Muscle layer of duodenum (tissue), 2 donors: ENCODE results near the gene SCUBE2.

Source experiments
- H3K27ac ChIP-seq: one replicate; pipeline ENCODE4 v1.7.0; 2013; ENCODE audit warnings: mild to moderate bottlenecking, low read length
- H3K27me3 ChIP-seq: one replicate; pipeline ENCODE4 v1.7.0; 2013; ENCODE audit warnings: low read depth, mild to moderate bottlenecking, control low read depth, low read length
- H3K36me3 ChIP-seq, 2 donors: one replicate each; pipeline ENCODE4 v1.7.0; 2013; ENCODE audit warnings: low read length in 2 of 2, control low read depth in 1 of 2, mild to moderate bottlenecking in 1 of 2; ENCODE audit not compliant: insufficient read depth in 2 of 2, control insufficient read depth in 1 of 2
- H3K4me1 ChIP-seq, 2 donors: one replicate each; pipeline ENCODE4 v1.7.0; 2013; ENCODE audit warnings: low read length in 2 of 2, mild to moderate bottlenecking in 2 of 2, control low read depth in 1 of 2, moderate library complexity in 1 of 2; ENCODE audit not compliant: insufficient read depth in 2 of 2, control insufficient read depth in 1 of 2
- H3K4me3 ChIP-seq, 2 donors: one replicate each; pipeline ENCODE4 v1.7.0; 2013; ENCODE audit warnings: low read length in 2 of 2, low read depth in 1 of 2, mild to moderate bottlenecking in 1 of 2
- H3K9me3 ChIP-seq, 2 donors: one replicate each; pipeline ENCODE4 v1.7.0; 2013; ENCODE audit warnings: low read length in 2 of 2, control low read depth in 1 of 2, mild to moderate bottlenecking in 1 of 2; ENCODE audit not compliant: control insufficient read depth in 1 of 2
- donor health status: healthy.

Gene SCUBE2

DNA sequence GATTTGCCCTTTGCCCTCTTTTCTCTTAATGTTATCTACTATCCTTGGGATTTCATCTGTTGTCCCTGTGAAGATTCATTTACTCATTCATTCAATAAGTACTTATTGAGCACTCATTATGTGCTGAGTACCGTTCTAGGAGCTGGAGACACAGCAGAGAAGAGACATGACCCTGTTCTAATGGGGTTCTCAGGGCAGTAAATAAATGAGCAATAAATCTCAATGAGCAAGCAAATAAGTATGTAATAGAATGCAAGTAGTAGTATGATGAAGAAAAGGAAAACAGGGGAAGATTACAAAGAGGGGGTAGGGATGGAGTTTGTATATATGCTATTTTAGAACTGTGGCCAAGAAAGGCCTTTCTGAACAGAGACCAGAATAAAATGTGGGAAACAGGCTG, 53.4 kb downstream of the SCUBE2 start:
- Histone ChIP-seq H3K27me3 (no peaks in the 10 kb centered on the region), H3K36me3 (no peaks in the 10 kb centered on the region), H3K4me1 (peaks cover 3 to 8% of the 10 kb centered on the region in 2 donors), H3K27ac (no peak overlapping the region), H3K9me3 (no peaks in the 10 kb centered on the region), H3K4me3 (no peak overlapping the region)

DNA sequence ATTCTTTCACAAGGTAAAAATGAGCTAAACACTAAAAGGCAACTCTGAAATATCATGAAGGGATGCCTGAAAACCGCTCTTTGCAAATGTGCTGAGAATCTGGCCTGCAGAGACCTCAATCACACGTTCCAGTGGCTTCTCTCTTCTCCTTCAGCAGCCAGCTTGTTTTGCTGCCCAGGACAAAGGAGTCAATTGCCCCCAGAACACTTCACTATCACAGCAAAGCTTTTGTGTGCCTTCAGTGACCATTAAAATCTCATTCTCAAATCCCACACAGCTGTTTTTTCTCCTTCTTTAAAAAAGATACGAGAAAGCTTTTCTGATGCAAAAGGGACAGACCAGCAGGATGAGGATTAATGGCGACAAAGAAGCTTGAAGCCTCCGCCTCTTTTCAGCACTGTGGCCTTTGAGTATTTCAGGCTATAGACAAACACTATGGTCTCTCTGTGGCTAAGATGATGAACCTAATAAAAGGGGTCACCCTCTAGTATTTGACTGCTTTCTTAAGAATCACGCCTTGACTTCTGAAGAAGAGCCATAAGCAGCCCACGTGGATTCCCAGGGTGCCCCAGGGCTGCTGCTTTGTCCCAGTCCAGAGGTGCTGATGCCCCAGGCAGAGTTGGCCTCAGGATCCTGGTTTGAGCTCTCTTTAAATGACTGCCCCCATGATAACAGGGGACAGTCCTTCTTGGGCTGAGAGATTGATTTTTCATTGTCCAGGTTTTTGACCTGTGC, 54.2 kb downstream of the SCUBE2 start:
- Histone ChIP-seq H3K27ac (no peak overlapping the region), H3K4me3 (no peak overlapping the region), H3K27me3 (no peaks in the 10 kb centered on the region), H3K4me1 (peaks cover 1 to 8% of the 10 kb centered on the region in 2 donors), H3K9me3 (no peaks in the 10 kb centered on the region), H3K36me3 (no peaks in the 10 kb centered on the region)

GRCh38 chr11:9030601-9031000, 60.8 kb downstream of the SCUBE2 start:
- Histone ChIP-seq H3K36me3 (no peaks in the 10 kb centered on the region), H3K4me3 (no peak overlapping the region), H3K9me3 (no peaks in the 10 kb centered on the region), H3K27me3 (no peaks in the 10 kb centered on the region), H3K27ac (no peak overlapping the region), H3K4me1 (no peaks in the 10 kb centered on the region)

GRCh38 chr11:9029422-9029821, 62.0 kb downstream of the SCUBE2 start:
- no peaks in the 10 kb centered on the region for H3K36me3 ChIP-seq
- H3K4me3 ChIP-seq = no peak overlapping the region
- H3K4me1 ChIP-seq = no peaks in the 10 kb centered on the region
- H3K27ac ChIP-seq = no peak overlapping the region
- H3K27me3 ChIP-seq = no peaks in the 10 kb centered on the region
- no peaks in the 10 kb centered on the region for H3K9me3 ChIP-seq

DNA sequence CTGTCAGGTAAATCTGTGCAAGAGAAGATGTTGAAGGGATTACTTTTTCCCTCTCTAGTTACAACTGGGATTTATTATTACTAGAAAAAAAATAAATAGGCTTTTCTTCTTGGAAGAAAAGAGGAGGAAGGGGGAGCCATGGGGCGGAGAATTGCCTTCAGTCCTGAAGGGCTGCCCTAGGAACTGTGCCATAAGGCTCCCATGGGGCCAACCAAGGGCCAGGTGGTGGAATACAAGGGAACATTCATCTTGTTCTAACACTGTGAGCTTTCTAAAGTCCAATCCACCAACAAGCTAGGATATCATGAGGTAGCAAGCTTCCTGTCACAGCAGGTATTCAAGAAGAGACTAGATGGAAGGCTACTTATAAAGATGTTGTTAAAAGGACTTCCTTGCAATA, 62.8 kb downstream of the SCUBE2 start:
- Histone ChIP-seq H3K27me3 (no peaks in the 10 kb centered on the region), H3K27ac (no peak overlapping the region), H3K9me3 (no peaks in the 10 kb centered on the region), H3K4me1 (no peaks in the 10 kb centered on the region), H3K4me3 (no peak overlapping the region), H3K36me3 (no peaks in the 10 kb centered on the region)

- peaks cover 0 to 7% of the 10 kb centered on the region in 2 donors for H3K4me1 ChIP-seq
- no peaks in the 10 kb centered on the region for H3K27me3 ChIP-seq
- H3K9me3 ChIP-seq = no peaks in the 10 kb centered on the region
- H3K36me3 ChIP-seq = no peaks in the 10 kb centered on the region
- no peak overlapping the region for H3K27ac ChIP-seq
- no peak overlapping the region for H3K4me3 ChIP-seq
Observed at GRCh38 chr11:9025101-9025850, 66.1 kb downstream of the SCUBE2 start.

- Histone ChIP-seq H3K4me1 (peaks cover 0 to 7% of the 10 kb centered on the region in 2 donors), H3K36me3 (no peaks in the 10 kb centered on the region), H3K4me3 (no peak overlapping the region), H3K27ac (no peak overlapping the region), H3K9me3 (no peaks in the 10 kb centered on the region), H3K27me3 (no peaks in the 10 kb centered on the region)
Observed at GRCh38 chr11:9022961-9023680, 68.3 kb downstream of the SCUBE2 start.

- H3K4me1 ChIP-seq = peaks cover 0 to 12% of the 10 kb centered on the region in 2 donors
- H3K9me3 ChIP-seq = no peaks in the 10 kb centered on the region
- no peak overlapping the region for H3K4me3 ChIP-seq
- H3K27me3 ChIP-seq = no peaks in the 10 kb centered on the region
- no peaks in the 10 kb centered on the region for H3K36me3 ChIP-seq
- no peak overlapping the region for H3K27ac ChIP-seq
Observed at GRCh38 chr11:9020916-9021315, 70.5 kb downstream of the SCUBE2 start.

DNA sequence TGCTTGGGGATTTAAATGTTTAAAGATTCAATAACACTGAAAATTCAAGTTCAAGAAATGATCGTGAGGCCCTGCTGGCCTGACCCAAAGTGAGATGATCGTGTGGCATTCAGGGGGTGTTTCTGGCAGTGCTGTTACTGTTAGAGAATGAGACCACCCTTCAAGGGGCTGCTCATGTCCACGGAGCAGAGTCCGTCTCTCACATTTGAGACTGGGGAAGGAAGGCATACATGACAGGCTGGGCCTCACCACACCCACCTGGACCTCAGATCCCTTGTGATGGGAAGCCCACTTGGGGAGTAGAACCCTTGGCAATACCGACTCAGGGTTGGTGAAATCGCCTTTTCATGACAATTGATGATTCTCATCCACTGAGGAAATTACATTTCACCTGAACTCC, 71.5 kb downstream of the SCUBE2 start:
- peaks cover 0 to 16% of the 10 kb centered on the region in 2 donors for H3K4me1 ChIP-seq
- H3K27ac ChIP-seq = no peak overlapping the region

GRCh38 chr11:9017773-9018172, 73.6 kb downstream of the SCUBE2 start:
- H3K4me3 ChIP-seq = no peak overlapping the region
- no peaks in the 10 kb centered on the region for H3K27me3 ChIP-seq
- H3K9me3 ChIP-seq = no peaks in the 10 kb centered on the region
- H3K36me3 ChIP-seq = no peaks in the 10 kb centered on the region
- no peak overlapping the region for H3K27ac ChIP-seq
- peaks cover 0 to 16% of the 10 kb centered on the region in 2 donors for H3K4me1 ChIP-seq

More for the DNA sequence above, 71.5 kb downstream of the SCUBE2 start:
- Histone ChIP-seq H3K27me3 (no peaks in the 10 kb centered on the region), H3K9me3 (no peaks in the 10 kb centered on the region), H3K36me3 (no peaks in the 10 kb centered on the region), H3K4me3 (no peak overlapping the region)

DNA sequence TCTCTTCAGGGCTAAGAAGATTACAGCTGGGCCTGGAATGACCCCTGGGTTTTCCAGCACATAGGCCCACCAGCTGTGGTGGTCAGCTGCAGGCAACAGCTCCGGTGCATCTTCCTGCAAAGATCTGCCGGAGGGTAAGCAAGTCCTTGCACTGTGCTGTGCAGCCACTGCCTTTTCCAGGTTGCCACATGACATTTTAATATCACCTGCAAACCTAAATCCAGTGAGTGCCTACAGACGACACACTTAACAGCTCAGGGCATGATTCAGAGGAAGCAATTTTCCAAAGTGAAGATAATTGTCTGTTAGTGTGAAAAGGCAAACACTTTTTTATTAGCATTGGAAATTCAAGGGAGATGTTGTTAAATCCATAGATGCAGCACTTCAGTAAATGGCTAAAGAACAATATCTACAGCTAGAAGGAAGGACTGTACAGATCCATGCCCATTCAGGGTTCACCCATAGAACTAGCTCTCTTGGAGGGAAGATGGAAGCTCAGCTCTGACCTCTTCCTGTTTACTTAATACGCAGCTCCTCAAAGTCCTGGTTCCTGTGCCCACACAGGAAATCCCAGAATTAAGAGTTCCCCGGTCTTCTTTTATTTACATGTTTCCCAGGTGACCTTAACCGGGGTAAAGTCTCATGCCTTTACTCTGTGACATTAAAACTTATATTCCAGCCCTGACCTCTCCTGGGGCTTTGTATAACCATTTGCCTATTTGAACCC, 74.3 kb downstream of the SCUBE2 start:
- Histone ChIP-seq H3K27ac (no peak overlapping the region), H3K36me3 (no peaks in the 10 kb centered on the region), H3K4me3 (no peak overlapping the region), H3K4me1 (peaks cover 0 to 16% of the 10 kb centered on the region in 2 donors), H3K9me3 (no peaks in the 10 kb centered on the region), H3K27me3 (no peaks in the 10 kb centered on the region)
